Renal cortex interstitium (tissue), 11 donors: ENCODE results near the gene KIF19. TPM values are rescaled to one million over a fixed set of nuclear protein-coding genes. Genes with fewer than 3 reads are reported as not detected.

ENCODE experiments used
- DNase-seq, 11 donors: peaks; one replicate each; pipeline ENCODE4 v3.0.0-alpha.2; 2013; ENCODE audit warnings: low read depth in 9 of 11, low spot score in 4 of 11; ENCODE audit errors: extremely low read depth in 1 of 11
- polyA plus RNA-seq, 3 donors: library from polyadenylated mRNA; unstranded; fragments of 120-200 nt; gene quantifications; one replicate each; pipeline ENCODE4 v1.2.1, GENCODE V29; 2013; ENCODE audit not compliant: insufficient read length in 3 of 3

The KIF19 gene
- polyA plus RNA-seq, 3 donors: 0.30 to 0.79 (median 0.66) TPM

GRCh38 chr17:74380086-74380958 lies 54.3 kb downstream of the KIF19 start:
- DNase-seq: no peak

DNA sequence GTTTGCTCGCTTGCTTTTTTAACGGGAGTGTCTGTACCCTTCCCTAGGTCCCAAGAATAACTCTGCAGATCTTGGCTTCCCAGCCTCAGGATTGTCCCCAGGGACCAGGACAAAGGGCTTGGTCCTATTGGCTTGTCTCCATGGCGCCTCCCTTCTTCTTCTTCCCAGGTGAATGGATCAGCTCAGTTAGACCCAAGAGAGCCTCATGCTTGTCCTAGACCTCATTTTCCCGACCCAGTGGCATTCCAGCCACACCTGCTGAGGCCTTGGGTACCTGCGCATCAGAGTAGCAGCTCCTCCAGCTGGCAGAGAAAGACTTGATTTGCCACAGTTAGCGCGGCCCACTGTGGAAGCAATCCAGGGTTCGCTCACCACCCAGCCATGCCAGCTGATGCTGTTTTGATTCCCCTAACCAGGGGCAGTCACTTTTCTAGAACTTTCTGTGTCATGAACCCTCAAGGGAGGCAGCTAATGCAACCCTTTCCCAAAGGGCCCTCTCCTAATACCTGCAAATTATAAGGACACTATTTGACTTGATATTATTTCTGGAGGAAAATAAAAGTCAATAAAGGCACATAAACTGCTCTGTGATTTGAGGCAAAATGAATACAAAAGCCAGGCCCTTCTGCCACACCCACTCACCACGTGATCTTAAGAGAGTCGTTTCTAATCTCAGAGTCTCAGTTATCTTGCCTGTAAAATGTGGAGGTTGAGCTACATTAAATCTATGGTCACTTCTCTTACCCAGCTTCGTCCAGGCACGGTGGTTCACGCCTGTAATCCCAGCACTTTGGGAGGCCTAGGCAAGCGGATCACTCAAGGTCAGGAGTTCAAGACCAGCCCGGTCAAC lies 55.2 kb downstream of the KIF19 start:
- DNase-seq: no peak

DNA sequence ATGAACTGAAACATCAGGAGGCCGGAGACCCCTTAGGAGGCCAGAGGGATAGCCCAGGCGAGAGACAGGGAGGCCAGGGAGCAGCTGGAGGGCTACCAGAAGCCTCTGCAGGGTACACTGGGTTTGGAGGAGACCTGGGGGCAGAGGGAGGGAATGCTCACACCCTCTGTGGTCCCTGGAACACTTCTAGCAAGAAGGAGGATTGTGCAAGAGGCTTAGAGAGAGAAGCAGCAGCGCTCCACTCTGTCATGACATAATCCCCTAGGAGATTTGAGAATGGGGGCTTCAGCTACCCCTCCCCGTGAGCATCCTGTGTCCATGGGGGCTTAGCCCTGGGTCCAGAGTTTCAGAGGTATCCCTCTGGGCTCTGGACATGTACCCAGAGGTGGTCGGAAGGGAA lies 57.1 kb downstream of the KIF19 start:
- no peak for DNase-seq

DNA sequence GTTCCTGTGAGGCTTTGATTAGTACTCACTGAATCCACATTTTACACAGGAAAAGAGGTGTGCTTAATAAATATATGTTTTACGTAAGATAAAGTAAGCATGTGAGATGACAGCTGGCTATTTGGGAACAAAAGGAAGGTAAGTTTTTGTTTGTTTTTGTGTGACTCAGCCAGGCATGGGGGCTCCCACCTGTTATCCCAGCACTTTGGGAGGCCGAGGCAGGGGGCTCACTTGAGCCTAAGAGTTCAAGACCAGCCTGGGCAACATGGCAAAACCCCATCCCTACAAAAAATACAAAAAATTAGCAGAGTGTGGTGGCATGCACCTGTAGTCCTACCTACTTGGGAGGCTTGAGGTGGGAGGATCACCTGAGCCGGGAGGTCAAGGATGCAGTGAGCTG lies 59.2 kb downstream of the KIF19 start:
- DNase-seq: no peak

DNA sequence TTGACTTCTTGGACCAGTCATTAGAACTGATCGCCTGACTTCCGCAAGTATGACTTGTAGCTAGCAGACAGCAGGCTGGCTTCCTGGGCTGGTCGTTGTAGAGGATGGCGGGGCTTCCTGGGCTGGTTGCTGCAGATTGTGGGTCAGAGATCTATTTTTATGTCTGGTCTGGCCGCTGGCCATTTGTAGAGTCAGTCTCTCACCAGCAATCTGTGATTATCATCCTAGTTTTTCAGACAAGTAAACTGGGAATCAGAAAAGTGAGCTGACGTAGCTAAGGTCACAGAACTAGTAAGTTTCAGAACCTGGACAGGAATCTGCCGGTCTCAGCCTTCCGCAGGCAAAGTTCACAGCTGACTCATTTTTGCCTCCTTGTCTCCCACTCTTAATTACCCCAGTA lies 60.4 kb downstream of the KIF19 start:
- DNase-seq: no peak

- no peak for DNase-seq
Measured at GRCh38 chr17:74387365-74388218, 61.6 kb downstream of the KIF19 start.

- no peak for DNase-seq
Measured at GRCh38 chr17:74389084-74389753, 63.2 kb downstream of the KIF19 start.

DNA sequence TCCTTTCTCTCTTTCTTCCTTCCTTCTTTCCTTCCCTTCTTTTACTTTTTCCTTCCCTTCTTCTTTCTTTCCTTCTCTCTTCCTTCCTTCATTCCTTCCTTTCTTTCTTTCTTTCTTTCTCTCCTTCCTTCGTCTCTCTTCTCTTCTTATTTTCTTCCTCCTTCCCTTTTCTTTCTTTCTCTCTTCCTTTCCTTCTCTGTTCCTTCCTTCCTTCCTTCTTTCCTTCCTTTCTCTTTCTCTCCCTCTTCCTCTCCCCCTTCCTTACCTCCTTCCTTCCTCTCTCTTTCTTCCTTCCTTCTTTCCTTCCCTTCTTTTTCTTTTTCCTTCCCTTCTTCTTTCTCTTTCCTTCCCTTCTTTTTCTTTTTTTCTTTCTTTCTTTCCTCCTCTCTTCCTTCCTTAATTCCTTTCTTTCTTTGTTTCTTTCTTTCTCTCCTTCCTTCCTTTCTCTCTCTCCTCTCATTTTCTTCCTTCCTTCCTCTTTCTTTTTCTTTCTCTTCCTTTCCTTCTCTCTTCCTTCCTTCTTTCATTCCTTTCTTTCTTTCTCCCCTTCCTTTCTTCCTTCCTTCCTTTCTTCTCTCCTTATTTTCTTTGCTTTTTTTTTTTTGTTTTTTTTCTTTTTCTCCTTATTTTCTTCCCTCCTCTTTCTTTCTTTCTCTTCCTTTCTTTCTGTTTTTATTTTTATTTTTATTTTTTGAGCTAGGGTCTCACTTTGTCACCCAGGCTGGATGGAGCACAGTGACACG lies 64.1 kb downstream of the KIF19 start:
- DNase-seq: no peak

- DNase-seq: no peak
Measured at GRCh38 chr17:74390680-74391653, 64.9 kb downstream of the KIF19 start.

DNA sequence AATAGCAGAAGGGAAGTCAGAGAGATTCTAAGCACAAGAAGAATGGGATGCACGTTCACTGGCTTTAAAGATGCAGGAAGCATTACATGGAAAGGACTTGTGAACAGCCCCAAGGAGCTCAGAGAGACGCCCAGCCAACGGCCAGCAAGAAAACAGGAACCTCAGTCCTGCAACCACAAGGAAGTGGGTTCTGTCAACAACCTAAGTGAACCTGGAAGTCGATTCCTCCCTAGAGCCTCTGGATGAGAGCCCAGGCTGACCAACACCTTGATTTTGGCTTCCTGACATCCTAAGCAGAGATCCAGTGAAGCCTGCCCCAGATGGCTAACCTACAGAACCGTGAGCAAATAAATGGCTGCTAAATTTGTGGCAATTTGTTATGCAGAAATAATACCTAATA lies 65.7 kb downstream of the KIF19 start:
- DNase-seq: no peak

DNA sequence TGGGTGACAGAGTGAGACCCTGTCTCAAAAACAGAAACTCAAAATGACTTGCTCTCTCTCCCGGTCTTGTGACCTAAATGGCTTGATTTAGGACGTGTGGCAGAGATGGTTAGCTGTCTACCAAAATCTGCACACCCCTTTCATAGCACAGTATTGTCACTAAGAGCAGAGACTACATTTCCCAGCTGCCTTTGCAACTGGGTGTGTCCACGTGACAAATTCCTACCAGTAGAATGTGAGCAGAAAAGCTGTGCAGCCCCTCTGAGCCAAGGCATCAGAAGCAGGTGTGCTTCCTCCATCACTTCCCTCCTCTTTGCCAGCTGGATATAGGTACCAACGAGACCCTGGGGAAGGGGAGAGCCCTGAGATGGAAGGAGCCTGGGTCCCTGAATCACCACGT lies 66.8 kb downstream of the KIF19 start:
- no peak for DNase-seq

DNA sequence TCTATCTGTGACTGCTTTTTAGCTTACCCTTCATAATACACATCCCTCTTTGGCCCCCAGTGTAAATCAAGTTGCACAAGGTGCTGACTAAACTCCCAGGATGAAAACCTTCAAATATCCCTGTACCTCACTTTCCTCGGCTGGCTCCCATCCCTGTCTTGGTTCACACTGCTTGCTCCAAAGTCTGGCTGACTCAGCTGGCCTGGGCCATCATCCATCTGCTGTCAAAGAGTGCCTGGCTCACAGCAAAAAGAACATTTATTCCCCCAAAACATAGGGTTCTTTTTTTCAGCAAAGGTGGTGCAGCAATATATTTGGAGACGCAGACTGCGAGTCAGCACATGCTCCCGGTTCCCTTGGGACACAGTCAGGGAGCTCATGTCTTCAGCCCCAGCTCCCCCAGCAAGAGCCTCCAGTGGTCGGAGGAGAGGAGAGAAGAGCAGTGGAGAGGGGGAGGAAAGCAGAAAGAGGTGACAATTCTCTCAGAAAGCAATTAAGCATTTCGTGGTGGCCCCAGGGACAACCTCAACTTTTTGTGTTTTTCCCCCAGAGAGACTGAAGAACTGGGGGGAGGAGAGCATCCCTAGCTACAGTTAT lies 67.4 kb downstream of the KIF19 start:
- DNase-seq: no peak

DNA sequence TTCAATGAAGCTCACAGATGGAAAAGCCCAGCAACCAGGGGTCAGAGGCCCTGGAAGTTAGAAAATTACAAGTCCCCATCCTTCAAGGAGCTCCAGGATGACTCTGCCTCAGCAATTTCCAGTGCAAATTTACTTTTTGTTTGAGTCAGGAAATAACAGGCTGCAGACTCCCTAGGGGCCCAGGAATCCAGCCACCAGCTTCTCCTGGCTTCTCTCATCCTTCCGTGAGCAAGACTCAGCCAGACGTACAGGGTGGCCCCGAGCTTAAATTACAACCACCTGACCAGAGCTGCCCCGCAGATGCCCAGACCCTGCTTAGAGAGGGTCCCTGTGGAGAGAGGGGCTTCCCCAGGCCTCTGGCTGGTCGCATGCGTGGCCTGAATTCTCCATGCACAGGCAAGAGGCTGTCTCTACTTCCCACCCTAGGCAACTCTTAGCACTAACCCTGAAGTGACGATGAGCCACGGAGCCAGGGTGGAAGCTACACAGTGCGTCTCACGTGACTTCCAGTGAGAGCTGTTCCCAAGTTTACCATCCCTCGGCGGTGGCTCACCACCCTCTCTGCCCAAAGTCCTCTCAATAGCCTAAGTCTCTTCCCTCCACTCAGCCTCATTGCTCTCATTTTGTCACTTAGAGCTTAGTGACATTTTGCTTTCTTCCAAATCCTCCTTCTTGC lies 68.4 kb downstream of the KIF19 start:
- DNase-seq: no peak

- DNase-seq: no peak
Measured at GRCh38 chr17:74394977-74395376, 69.0 kb downstream of the KIF19 start.

GRCh38 chr17:74396567-74396966 lies 70.5 kb downstream of the KIF19 start:
- DNase-seq: no peak

DNA sequence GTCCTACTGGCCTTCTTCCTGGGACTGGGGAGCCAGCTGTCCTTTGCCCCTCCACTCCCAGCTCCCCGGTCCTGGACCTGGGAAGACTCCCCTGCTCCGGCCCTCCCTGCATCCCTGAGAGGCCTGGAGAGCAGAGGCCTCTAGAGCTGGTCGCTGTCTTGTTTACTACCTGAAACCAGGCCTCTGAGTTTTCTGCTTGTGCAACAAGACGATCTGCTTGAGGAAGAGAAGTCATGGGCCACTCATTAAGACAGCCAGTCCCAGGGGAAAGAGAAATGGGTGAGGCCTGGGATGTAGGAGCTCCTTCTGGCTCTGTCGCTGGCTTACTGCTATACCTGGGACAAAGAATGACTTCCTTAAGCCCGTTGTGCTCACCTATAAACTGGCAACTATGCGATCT lies 76.0 kb downstream of the KIF19 start:
- DNase-seq: no peak
